Lung (tissue), 16 donors: ENCODE measurements around the gene PIWIL1. TPM values are rescaled to one million over a fixed set of nuclear protein-coding genes. Genes with fewer than 3 reads are reported as not detected.
A peak's percentile ranks its signal among the peaks of the same experiment; 100 is the strongest.

Experiments used
- ATAC-seq: fragments of 200-7000 bp; cut with Tn5 transposase; one replicate; pipeline ENCODE4 v1.9.1; 2020; ENCODE audit warnings: moderate number of reproducible peaks; ENCODE audit not compliant: insufficient read depth, low FRiP score
- DNase-seq, 3 donors: peaks; one replicate each; pipeline ENCODE4 v3.0.0-alpha.2; 2013 to 2017
- H3K27ac ChIP-seq, 2 donors: one replicate each; pipeline ENCODE4 v1.5.1; 2013; ENCODE audit warnings: mild to moderate bottlenecking in 2 of 2, moderate library complexity in 2 of 2, control low read depth in 1 of 2, inconsistent platforms in 1 of 2, low read depth in 1 of 2, low read length in 1 of 2
- H3K27me3 ChIP-seq, 3 donors: one replicate each; pipeline ENCODE4 v1.5.1; 2013; ENCODE audit warnings: low read length in 2 of 3; ENCODE audit not compliant: control insufficient read depth in 3 of 3, insufficient read depth in 3 of 3
- H3K36me3 ChIP-seq, 4 donors: one replicate each; pipeline ENCODE4 v1.5.1; 2013; ENCODE audit warnings: low read length in 4 of 4, mild to moderate bottlenecking in 1 of 4, moderate library complexity in 1 of 4; ENCODE audit not compliant: control insufficient read depth in 4 of 4, insufficient read depth in 4 of 4
- H3K4me1 ChIP-seq, 5 donors: one replicate each; pipeline ENCODE4 v1.5.1; 2013; ENCODE audit warnings: low read length in 5 of 5, mild to moderate bottlenecking in 2 of 5, moderate library complexity in 1 of 5; ENCODE audit not compliant: control insufficient read depth in 5 of 5, insufficient read depth in 5 of 5
- H3K4me3 ChIP-seq: one replicate; pipeline ENCODE4 v1.5.1; 2013; ENCODE audit warnings: mild to moderate bottlenecking, control low read depth, moderate library complexity
- H3K9ac ChIP-seq, 2 donors: one replicate each; pipeline ENCODE4 v1.5.1; 2013; ENCODE audit warnings: low read length in 2 of 2, control low read depth in 1 of 2; ENCODE audit not compliant: insufficient read depth in 1 of 2
- H3K9me3 ChIP-seq, 4 donors: one replicate each; pipeline ENCODE4 v1.5.1; 2013; ENCODE audit warnings: low read length in 3 of 4, mild to moderate bottlenecking in 1 of 4, moderate library complexity in 1 of 4; ENCODE audit not compliant: control insufficient read depth in 4 of 4, insufficient read depth in 3 of 4
- CTCF ChIP-seq: IDR thresholded peaks from 2 replicates; pipeline ENCODE4 v1.5.1; 2012; ENCODE audit warnings: mild to moderate bottlenecking; ENCODE audit errors: control extremely low read depth, extremely low read depth
- WGBS, 2 donors: extraction: QIAGEN DNeasy Blood & Tissue Kit; methylation state at CpG; one replicate each; pipeline ENCODE4 v1.1.7; 2013; 5-methylcytosine and 5-hydroxymethylcytosine counted together
- long read RNA-seq, 5 donors: transcript quantifications; one replicate each; lab custom pipeline, GENCODE V29; 2026
- polyA plus RNA-seq, 2 donors: library from polyadenylated mRNA; stranded (reverse); fragments of 200-250 nt; gene quantifications; one replicate each; pipeline ENCODE4 v1.2.1, GENCODE V29; 2013
- total RNA-seq, 2 donors: library from RNA; depleted of rRNA in 1 of 2; stranded (reverse); fragments of >200 nt in 1 of 2; gene quantifications; one replicate each; pipeline ENCODE4 v1.2.1, GENCODE V29; 2014 to 2021
- donor health status: control.
- donor health status: control.
- donor health status: Bipolar disorder and iron deficiency.
- donor health status: healthy.
- donor health status: DM: yes; HTN: yes; CAD: no.

The PIWIL1 gene
- total RNA-seq (not detected), polyA plus RNA-seq (not detected)
- long read RNA-seq, donor 1 = 0 reads
- long read RNA-seq, donor 2 = 0 reads
- long read RNA-seq, donor 3 = 0 reads
- long read RNA-seq, donor 4 = 0 reads
- long read RNA-seq, donor 5 = 0 reads

GRCh38 chr12:130337488-130338303, at the start of gene PIWIL1:
Gene PIWIL1, plus strand, starts transcription at chr12:130337887. Its CDS starts 4,705 bp downstream, at chr12:130342592.
- Histone ChIP-seq H3K27me3 (peaks cover 6 to 38% (median 20%) of the 10 kb centered on the region in 3 donors), H3K9ac (no peak within 1 kb of the TSS), H3K36me3 (no peaks in the 10 kb centered on the region), H3K4me3 (no peak within 1 kb of the TSS), H3K9me3 (peaks cover 0 to 3% (median 0%) of the 10 kb centered on the region in 4 donors), H3K27ac (no peak within 1 kb of the TSS), H3K4me1 (peaks cover 0 to 8% (median 0%) of the 10 kb centered on the region in 5 donors)
- 56 to 65% methylated on average over 75 to 79 of the region's 79 CpGs for WGBS, 2 donors
- no peak for TF ChIP-seq CTCF
- DNase-seq = no peak
- ATAC-seq = no peak

GRCh38 chr12:130288206-130288605, 49.5 kb upstream of the PIWIL1 start:
- Histone ChIP-seq H3K36me3 (no peaks in the 10 kb centered on the region), H3K4me3 (no peak overlapping the region), H3K27ac (no peak overlapping the region), H3K9ac (no peak overlapping the region), H3K4me1 (peaks cover 0 to 1% (median 0%) of the 10 kb centered on the region in 5 donors), H3K9me3 (peaks cover 0 to 21% (median 4%) of the 10 kb centered on the region in 4 donors), H3K27me3 (peaks cover 0 to 7% (median 4%) of the 10 kb centered on the region in 3 donors)
- no peak for DNase-seq
- WGBS, 2 donors = 45 to 56% methylated on average over 4 of the region's 4 CpGs
- TF ChIP-seq CTCF = no peak
- no peak for ATAC-seq

GRCh38 chr12:130288691-130289090, 49.0 kb upstream of the PIWIL1 start:
- Histone ChIP-seq H3K36me3 (no peaks in the 10 kb centered on the region), H3K27me3 (peaks cover 0 to 7% (median 4%) of the 10 kb centered on the region in 3 donors), H3K4me3 (no peak overlapping the region), H3K9me3 (peaks cover 0 to 22% (median 7%) of the 10 kb centered on the region in 4 donors), H3K27ac (no peak overlapping the region), H3K4me1 (peaks cover 0 to 1% (median 0%) of the 10 kb centered on the region in 5 donors), H3K9ac (no peak overlapping the region)
- ATAC-seq (no peak), DNase-seq (peak in 1 of 3 donors; percentile 34)
- no peak for TF ChIP-seq CTCF
- 79 to 85% methylated on average over 6 of the region's 6 CpGs for WGBS, 2 donors
